ENCODE measurements around the gene MET. TPM values are rescaled to one million over a fixed set of nuclear protein-coding genes. Genes with fewer than 3 reads are reported as not detected.
"Not testable (repeated sequence)": the region's sequence is repeated elsewhere in the genome, so short reads cannot be mapped to it uniquely, and the experiment has no call there.

The MET gene
- total RNA-seq, 1 donor from 2014 or later = 7.0 TPM

DNA sequence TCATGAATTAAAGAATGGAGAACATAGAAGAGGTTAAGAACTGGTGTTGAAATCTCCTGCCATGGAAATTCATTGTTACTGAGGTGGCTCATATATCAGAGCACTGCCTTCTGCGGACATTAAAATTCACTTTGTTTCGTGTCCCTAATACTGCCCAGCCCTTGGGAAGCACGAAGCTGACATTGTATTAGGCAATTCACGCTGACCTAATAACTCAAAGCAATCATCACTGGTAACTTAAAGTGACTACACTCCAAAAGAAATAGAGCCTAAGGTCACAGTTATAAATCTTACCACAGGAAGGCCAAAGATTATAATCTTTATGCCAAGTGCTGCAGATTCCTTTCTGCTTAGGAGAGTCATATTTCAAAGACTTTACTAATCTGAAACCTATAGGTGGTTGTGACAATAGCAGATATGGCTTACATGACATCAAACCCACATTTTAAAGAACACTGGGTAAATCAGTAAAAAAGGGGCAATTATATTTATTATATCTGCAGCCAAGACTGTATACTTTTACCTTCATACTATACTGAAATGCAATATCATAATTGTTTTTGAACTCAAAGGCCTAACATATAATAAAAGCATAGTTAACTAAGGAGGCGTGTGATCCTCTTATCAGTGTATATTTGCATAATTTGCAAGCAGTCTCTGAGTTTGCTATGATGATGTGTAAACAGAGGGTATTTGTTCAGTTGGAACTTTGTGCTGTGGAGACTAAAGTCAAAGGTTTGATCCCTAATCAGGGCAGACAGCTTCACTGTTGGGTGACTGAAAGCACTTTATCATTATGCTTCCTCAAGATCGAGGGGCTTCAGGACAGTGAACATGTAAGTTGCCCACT, 138.5 kb downstream of the MET start:
- no peaks in the 10 kb centered on the region for H3K4me1 ChIP-seq
- Mint-ChIP-seq H3K27ac (no peak overlapping the region), H3K4me3 (no peak overlapping the region), H3K4me1 (peaks cover 11% of the 10 kb centered on the region), H3K9me3 (no peaks in the 10 kb centered on the region), H3K36me3 (no peaks in the 10 kb centered on the region), H3K27me3 (ENCODE audit: insufficient read depth, low read depth) (no peaks in the 10 kb centered on the region)
- no peak overlapping the region for H3K4me2 ChIP-seq
- no peaks in the 10 kb centered on the region for H3K27me3 ChIP-seq
- no peaks in the 10 kb centered on the region for H3K9me3 ChIP-seq (ENCODE audit: low read depth)
- H3K79me2 ChIP-seq (ENCODE audit: low read depth) = no peaks in the 10 kb centered on the region
- no peaks in the 10 kb centered on the region for H3F3A ChIP-seq (ENCODE audit: low read depth)
- no peaks in the 10 kb centered on the region for H3K36me3 ChIP-seq
- H2AFZ ChIP-seq (replicated peaks) = no peak overlapping the region
- H3K9ac ChIP-seq = no peak overlapping the region
- DNase-seq (ENCODE audit: low spot score) = no peak
- TF ChIP-seq, protein P1, sequence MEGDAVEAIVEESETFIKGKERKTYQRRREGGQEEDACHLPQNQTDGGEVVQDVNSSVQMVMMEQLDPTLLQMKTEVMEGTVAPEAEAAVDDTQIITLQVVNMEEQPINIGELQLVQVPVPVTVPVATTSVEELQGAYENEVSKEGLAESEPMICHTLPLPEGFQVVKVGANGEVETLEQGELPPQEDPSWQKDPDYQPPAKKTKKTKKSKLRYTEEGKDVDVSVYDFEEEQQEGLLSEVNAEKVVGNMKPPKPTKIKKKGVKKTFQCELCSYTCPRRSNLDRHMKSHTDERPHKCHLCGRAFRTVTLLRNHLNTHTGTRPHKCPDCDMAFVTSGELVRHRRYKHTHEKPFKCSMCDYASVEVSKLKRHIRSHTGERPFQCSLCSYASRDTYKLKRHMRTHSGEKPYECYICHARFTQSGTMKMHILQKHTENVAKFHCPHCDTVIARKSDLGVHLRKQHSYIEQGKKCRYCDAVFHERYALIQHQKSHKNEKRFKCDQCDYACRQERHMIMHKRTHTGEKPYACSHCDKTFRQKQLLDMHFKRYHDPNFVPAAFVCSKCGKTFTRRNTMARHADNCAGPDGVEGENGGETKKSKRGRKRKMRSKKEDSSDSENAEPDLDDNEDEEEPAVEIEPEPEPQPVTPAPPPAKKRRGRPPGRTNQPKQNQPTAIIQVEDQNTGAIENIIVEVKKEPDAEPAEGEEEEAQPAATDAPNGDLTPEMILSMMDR (IDR thresholded peaks at IDR 0.05) = no peak
- TF ChIP-seq EZH2 (IDR thresholded peaks at IDR 0.05) (no peak), EZH2phosphoT487 (IDR thresholded peaks at IDR 0.05) (no peak)
- H4K20me1 ChIP-seq (ENCODE audit: low read depth) = no peaks in the 10 kb centered on the region
- H3K4me3 ChIP-seq = no peak overlapping the region
- no peak overlapping the region for H3K27ac ChIP-seq

DNA sequence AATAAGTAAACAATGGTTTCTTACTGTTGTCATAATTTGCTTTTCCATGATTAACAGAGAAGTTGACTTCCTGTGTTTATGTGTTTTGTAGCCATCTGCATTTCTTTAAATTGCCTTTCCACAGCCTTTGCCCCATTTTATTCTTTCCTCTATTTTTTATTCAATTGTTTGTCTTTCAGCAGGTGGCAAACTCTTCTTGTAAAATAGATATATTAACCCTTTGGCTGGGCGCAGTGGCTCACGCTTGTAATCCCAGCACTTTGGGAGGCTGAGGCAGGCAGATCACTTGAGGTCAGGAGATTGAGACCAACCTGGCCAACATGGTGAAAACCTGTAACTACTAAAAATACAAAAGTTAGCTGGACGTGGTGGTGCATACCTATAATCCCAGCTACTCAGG, 139.8 kb downstream of the MET start:
- H2AFZ ChIP-seq (replicated peaks) = no peak overlapping the region
- no peaks in the 10 kb centered on the region for H3K79me2 ChIP-seq (ENCODE audit: low read depth)
- no peak overlapping the region for H3K4me2 ChIP-seq
- Mint-ChIP-seq H3K36me3 (no peaks in the 10 kb centered on the region), H3K4me3 (no peak overlapping the region), H3K27ac (no peak overlapping the region), H3K27me3 (ENCODE audit: insufficient read depth, low read depth) (no peaks in the 10 kb centered on the region), H3K9me3 (no peaks in the 10 kb centered on the region), H3K4me1 (peaks cover 11% of the 10 kb centered on the region)
- H3K9ac ChIP-seq = no peak overlapping the region
- H3K27me3 ChIP-seq = no peaks in the 10 kb centered on the region
- no peaks in the 10 kb centered on the region for H3K4me1 ChIP-seq
- no peaks in the 10 kb centered on the region for H4K20me1 ChIP-seq (ENCODE audit: low read depth)
- no peak for TF ChIP-seq EZH2 (IDR thresholded peaks at IDR 0.05)
- TF ChIP-seq EZH2phosphoT487 (IDR thresholded peaks at IDR 0.05) = no peak
- H3K27ac ChIP-seq = no peak overlapping the region
- H3F3A ChIP-seq (ENCODE audit: low read depth) = no peaks in the 10 kb centered on the region
- no peak for DNase-seq (ENCODE audit: low spot score)
- no peak overlapping the region for H3K4me3 ChIP-seq
- H3K9me3 ChIP-seq (ENCODE audit: low read depth) = no peaks in the 10 kb centered on the region
- H3K36me3 ChIP-seq = no peaks in the 10 kb centered on the region

DNA sequence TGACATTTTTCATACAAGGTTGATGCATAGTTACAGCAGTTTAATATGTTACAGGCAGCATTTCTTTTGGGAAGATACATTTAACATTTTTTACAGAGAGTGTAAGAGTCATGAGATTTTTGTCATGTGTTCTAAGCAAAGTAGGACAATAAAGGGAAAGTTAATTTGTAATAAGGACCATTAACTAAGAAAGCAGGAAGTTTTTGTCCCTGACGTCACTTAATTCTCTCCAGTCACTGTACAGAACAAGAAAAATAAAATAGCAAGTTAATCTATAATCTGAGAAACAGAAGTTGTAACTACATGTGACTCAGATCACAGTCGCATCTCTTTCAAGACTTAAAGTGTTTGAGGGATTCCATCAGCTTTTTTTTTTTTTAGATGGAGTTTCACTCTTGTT, 140.9 kb downstream of the MET start:
- Histone ChIP-seq H3K36me3 (no peaks in the 10 kb centered on the region), H3K9ac (no peak overlapping the region), H3K9me3 (ENCODE audit: low read depth) (no peaks in the 10 kb centered on the region), H3K4me1 (no peaks in the 10 kb centered on the region), H3K79me2 (ENCODE audit: low read depth) (no peaks in the 10 kb centered on the region), H3K4me3 (no peak overlapping the region), H3K27me3 (no peaks in the 10 kb centered on the region), H2AFZ (replicated peaks) (no peak overlapping the region), H3F3A (ENCODE audit: low read depth) (no peaks in the 10 kb centered on the region), H3K4me2 (no peak overlapping the region), H4K20me1 (ENCODE audit: low read depth) (no peaks in the 10 kb centered on the region), H3K27ac (no peak overlapping the region)
- H3K9me3 Mint-ChIP-seq = no peaks in the 10 kb centered on the region
- H3K36me3 Mint-ChIP-seq = no peaks in the 10 kb centered on the region
- H3K27me3 Mint-ChIP-seq (ENCODE audit: insufficient read depth, low read depth) = no peaks in the 10 kb centered on the region
- no peak overlapping the region for H3K4me3 Mint-ChIP-seq
- DNase-seq (ENCODE audit: low spot score) = no peak
- peaks cover 11% of the 10 kb centered on the region for H3K4me1 Mint-ChIP-seq
- TF ChIP-seq EZH2 (IDR thresholded peaks at IDR 0.05) (no peak), EZH2phosphoT487 (IDR thresholded peaks at IDR 0.05) (no peak)
- TF ChIP-seq, protein P1 (IDR thresholded peaks at IDR 0.05) = no peak
- no peak overlapping the region for H3K27ac Mint-ChIP-seq

DNA sequence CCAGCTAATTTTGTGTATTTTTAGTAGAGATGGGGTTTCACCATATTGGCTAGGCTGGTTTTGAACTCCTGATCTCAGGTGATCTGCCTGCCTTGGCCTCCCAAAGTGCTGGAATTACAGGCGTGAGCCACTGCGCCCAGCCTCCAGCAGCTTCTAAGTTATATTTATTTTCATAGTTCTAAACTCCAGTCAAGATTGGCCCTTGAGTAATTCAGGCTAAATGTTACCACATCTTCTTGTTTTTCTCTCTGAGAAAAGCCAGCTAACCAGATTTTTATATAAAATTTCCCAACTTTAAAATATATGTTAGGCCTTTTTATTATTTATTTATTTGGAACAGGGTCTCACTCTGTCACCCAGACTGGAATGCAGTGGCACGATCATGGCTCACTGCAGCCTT, 141.4 kb downstream of the MET start:
- H3K4me2 ChIP-seq; H3F3A ChIP-seq (ENCODE audit: low read depth); H3K4me3 Mint-ChIP-seq; H3K9me3 ChIP-seq (ENCODE audit: low read depth); H3K9ac ChIP-seq; DNase-seq (ENCODE audit: low spot score); H3K4me3 ChIP-seq; H3K4me1 ChIP-seq; H3K27ac Mint-ChIP-seq; H3K36me3 Mint-ChIP-seq; H3K36me3 ChIP-seq; H3K27ac ChIP-seq; H2AFZ ChIP-seq (replicated peaks); H3K27me3 Mint-ChIP-seq (ENCODE audit: insufficient read depth, low read depth); H3K9me3 Mint-ChIP-seq; H3K79me2 ChIP-seq (ENCODE audit: low read depth); H3K27me3 ChIP-seq; H4K20me1 ChIP-seq (ENCODE audit: low read depth): not testable (repeated sequence)
- H3K4me1 Mint-ChIP-seq = peaks cover 11% of the 10 kb centered on the region
